ENCODE results near the gene PCYOX1L.

DNA sequence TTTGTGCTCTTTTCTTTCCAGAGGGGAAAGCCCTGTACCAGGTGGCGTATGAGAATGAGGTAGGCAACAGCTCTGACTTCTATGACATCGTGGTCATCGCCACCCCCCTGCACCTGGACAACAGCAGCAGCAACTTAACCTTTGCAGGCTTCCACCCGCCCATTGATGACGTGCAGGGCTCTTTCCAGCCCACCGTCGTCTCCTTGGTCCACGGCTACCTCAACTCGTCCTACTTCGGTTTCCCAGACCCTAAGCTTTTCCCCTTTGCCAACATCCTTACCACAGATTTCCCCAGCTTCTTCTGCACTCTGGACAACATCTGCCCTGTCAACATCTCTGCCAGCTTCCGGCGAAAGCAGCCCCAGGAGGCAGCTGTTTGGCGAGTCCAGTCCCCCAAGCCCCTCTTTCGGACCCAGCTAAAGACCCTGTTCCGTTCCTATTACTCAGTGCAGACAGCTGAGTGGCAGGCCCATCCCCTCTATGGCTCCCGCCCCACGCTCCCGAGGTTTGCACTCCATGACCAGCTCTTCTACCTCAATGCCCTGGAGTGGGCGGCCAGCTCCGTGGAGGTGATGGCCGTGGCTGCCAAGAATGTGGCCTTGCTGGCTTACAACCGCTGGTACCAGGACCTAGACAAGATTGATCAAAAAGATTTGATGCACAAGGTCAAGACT, 10.3 kb downstream of the PCYOX1L start:
- TF ChIP-seq FOXA1 (IDR thresholded peaks at IDR 0.05) (no peak), ARNT (IDR thresholded peaks at IDR 0.05) (no peak), ELF4 (IDR thresholded peaks at IDR 0.05) (no peak), NFRKB (IDR thresholded peaks at IDR 0.05) (no peak)
